Measurements from ENCODE around the gene TNNI2. TPM values are rescaled to one million over a fixed set of nuclear protein-coding genes. Genes with fewer than 3 reads are reported as not detected.

Gene TNNI2
- total RNA-seq, 1 experiment from 2014 or later = not detected

DNA sequence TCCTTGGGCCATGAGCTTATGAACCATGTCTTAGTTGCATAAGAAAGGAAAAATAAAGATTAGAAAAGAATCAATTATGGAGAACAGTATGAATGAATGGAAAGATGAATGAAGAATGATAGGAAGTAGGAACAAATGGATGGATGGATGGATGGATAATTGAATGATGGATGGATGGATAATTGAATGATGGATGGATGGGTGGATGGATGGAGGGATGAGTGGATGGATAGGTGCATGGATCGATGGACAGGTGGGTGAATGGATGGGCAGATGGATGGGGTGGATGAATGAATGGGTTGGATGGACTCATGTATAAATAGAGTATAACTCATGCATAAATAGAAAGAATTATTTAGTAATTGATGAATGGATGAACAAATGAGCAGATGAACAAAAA lies 21.3 kb downstream of the TNNI2 start:
- TF ChIP-seq, protein P1, sequence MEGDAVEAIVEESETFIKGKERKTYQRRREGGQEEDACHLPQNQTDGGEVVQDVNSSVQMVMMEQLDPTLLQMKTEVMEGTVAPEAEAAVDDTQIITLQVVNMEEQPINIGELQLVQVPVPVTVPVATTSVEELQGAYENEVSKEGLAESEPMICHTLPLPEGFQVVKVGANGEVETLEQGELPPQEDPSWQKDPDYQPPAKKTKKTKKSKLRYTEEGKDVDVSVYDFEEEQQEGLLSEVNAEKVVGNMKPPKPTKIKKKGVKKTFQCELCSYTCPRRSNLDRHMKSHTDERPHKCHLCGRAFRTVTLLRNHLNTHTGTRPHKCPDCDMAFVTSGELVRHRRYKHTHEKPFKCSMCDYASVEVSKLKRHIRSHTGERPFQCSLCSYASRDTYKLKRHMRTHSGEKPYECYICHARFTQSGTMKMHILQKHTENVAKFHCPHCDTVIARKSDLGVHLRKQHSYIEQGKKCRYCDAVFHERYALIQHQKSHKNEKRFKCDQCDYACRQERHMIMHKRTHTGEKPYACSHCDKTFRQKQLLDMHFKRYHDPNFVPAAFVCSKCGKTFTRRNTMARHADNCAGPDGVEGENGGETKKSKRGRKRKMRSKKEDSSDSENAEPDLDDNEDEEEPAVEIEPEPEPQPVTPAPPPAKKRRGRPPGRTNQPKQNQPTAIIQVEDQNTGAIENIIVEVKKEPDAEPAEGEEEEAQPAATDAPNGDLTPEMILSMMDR (conservative IDR thresholded peaks at IDR 0.05) = no peak
- peaks cover 5 to 11% of the 10 kb centered on the region in 2 experiments; a peak in 3 of 4 replicates for H3K4me1 Mint-ChIP-seq
- H3K36me3 Mint-ChIP-seq (ENCODE audit: insufficient read depth in 1 of 3, low read depth in 3 of 3) = no peaks in the 10 kb centered on the region
- Histone ChIP-seq H3K18ac (ENCODE audit: insufficient read length, low read depth, low read length) (no peak overlapping the region), H3K4me1 (ENCODE audit: insufficient read depth, low read length) (peaks cover 3% of the 10 kb centered on the region; the same call in 1 of the 2 replicates), H3K9ac (ENCODE audit: extremely low read depth, insufficient read length, low read length) (no peak overlapping the region), H2AK5ac (ENCODE audit: insufficient read length, low read length) (no peak overlapping the region), H4K91ac (ENCODE audit: insufficient read length, low read depth, low read length) (no peak overlapping the region), H4K8ac (replicated peaks; ENCODE audit: insufficient read length, low read depth, low read length) (no peak overlapping the region), H3K4me2 (ENCODE audit: insufficient read depth, insufficient read length, low read length) (no peak overlapping the region), H2BK120ac (ENCODE audit: low read depth, low read length, poor library complexity, severe bottlenecking) (no peak overlapping the region), H2BK15ac (ENCODE audit: low read depth, low read length) (no peak overlapping the region), H3K4ac (ENCODE audit: low read depth, low read length) (no peak overlapping the region), H3K23ac (ENCODE audit: insufficient read length, low read depth, low read length) (no peak overlapping the region), H3K27me3 (ENCODE audit: insufficient read depth, low read length) (no peaks in the 10 kb centered on the region), H3K79me2 (ENCODE audit: insufficient read depth, low read length) (no peaks in the 10 kb centered on the region), H2BK20ac (ENCODE audit: low read depth, low read length, poor library complexity, severe bottlenecking) (no peak overlapping the region), H4K5ac (ENCODE audit: insufficient read length, low read depth, low read length) (no peak overlapping the region), H3K23me2 (ENCODE audit: insufficient read length, low read depth, low read length, poor library complexity, severe bottlenecking) (no peaks in the 10 kb centered on the region), H2BK5ac (ENCODE audit: insufficient read length, low read length) (no peak overlapping the region), H2AFZ (ENCODE audit: low read length) (no peak overlapping the region), H4K20me1 (ENCODE audit: control insufficient read depth, insufficient read depth, insufficient read length) (no peaks in the 10 kb centered on the region), H3T11ph (ENCODE audit: low read length) (no peak overlapping the region), H3K79me1 (ENCODE audit: insufficient read depth, low read depth, low read length, poor library complexity, severe bottlenecking) (no peaks in the 10 kb centered on the region), H2BK12ac (ENCODE audit: insufficient read length, low read depth, low read length) (no peak overlapping the region), H3K56ac (ENCODE audit: insufficient read length, low read depth, low read length) (no peak overlapping the region), H3K9me3 (ENCODE audit: control insufficient read depth, low read depth, low read length) (no peaks in the 10 kb centered on the region), H3K14ac (ENCODE audit: insufficient read depth, low read length) (no peak overlapping the region), H3K27ac (ENCODE audit: insufficient read length, low read depth, low read length) (no peak overlapping the region)
- no peak for DNase-seq
- peaks cover 14% of the 10 kb centered on the region for H3K27me3 Mint-ChIP-seq (ENCODE audit: low read depth)
- WGBS (ENCODE audit: extremely low coverage, insufficient read length, low lambda C conversion rate) = no CpG with 5 or more reads among the region's 1 CpG
- H3K27ac Mint-ChIP-seq = no peak overlapping the region
- no peaks in the 10 kb centered on the region for H3K9me3 Mint-ChIP-seq
- H3K4me3 Mint-ChIP-seq = no peak overlapping the region

Measured in H9 (cell line).